Stimulated activated naive CD8-positive, alpha-beta T cell treated with anti-CD3 and anti-CD28 coated beads, Interleukin-15, Interleukin-2, amounts not matched to agents 100 U/mL and 50 U/mL, for 24 hours (primary cell): ENCODE data around the gene CELF2.

Experiments
- ATAC-seq: fragments of 150-1000 bp; cut with Tn5 transposase; one replicate; pipeline ENCODE4 v1.10.0; 2021
- DNase-seq: peaks from one replicate; pipeline ENCODE4 v3.0.0; 2021

CELF2 gene

GRCh38 chr10:11157292-11158076 lies 139.8 kb downstream of the CELF2 start:
- ATAC-seq (peak; percentile 38), DNase-seq (no peak)

GRCh38 chr10:11158080-11158479 lies 140.4 kb downstream of the CELF2 start:
- no peak for ATAC-seq
- no peak for DNase-seq

GRCh38 chr10:11159543-11160215 lies 142.0 kb downstream of the CELF2 start:
- no peak for ATAC-seq
- DNase-seq, result no peak

GRCh38 chr10:11161096-11161495 lies 143.4 kb downstream of the CELF2 start:
- ATAC-seq (no peak), DNase-seq (no peak)

GRCh38 chr10:11161910-11162309 lies 144.2 kb downstream of the CELF2 start:
- DNase-seq (no peak), ATAC-seq (no peak)

- peak; percentile 58 for ATAC-seq
- DNase-seq, result peak; percentile 75
Measured at GRCh38 chr10:11162828-11163599, 145.3 kb downstream of the CELF2 start.

GRCh38 chr10:11163780-11164550 lies 146.3 kb downstream of the CELF2 start:
- no peak for ATAC-seq
- peak; percentile 45 for DNase-seq

- ATAC-seq, result no peak
- DNase-seq, result no peak
Measured at GRCh38 chr10:11164551-11164802, 146.8 kb downstream of the CELF2 start.

GRCh38 chr10:11164803-11165590 lies 147.3 kb downstream of the CELF2 start:
- DNase-seq (peak; percentile 79), ATAC-seq (peak; percentile 65)

- DNase-seq (peak; percentile 72), ATAC-seq (peak; percentile 62)
Measured at GRCh38 chr10:11165591-11166543, 148.2 kb downstream of the CELF2 start.

GRCh38 chr10:11166550-11166949 lies 148.9 kb downstream of the CELF2 start:
- no peak for DNase-seq

GRCh38 chr10:11167233-11167966 lies 149.7 kb downstream of the CELF2 start:
- no peak for DNase-seq
- ATAC-seq, result no peak

More at GRCh38 chr10:11166550-11166949, 148.9 kb downstream of the CELF2 start:
- ATAC-seq, result no peak

- ATAC-seq, result peak; percentile 28
- DNase-seq, result no peak
Measured at GRCh38 chr10:11168423-11169090, 150.9 kb downstream of the CELF2 start.

GRCh38 chr10:11169976-11170375 lies 152.3 kb downstream of the CELF2 start:
- DNase-seq (no peak), ATAC-seq (no peak)

GRCh38 chr10:11170574-11170973 lies 152.9 kb downstream of the CELF2 start:
- no peak for DNase-seq
- ATAC-seq, result no peak

- ATAC-seq (peak; percentile 66), DNase-seq (peak; percentile 68)
Measured at GRCh38 chr10:11170993-11171851, 153.6 kb downstream of the CELF2 start.

- DNase-seq (peak; percentile 27), ATAC-seq (no peak)
Measured at GRCh38 chr10:11173042-11173441, 155.4 kb downstream of the CELF2 start.

- ATAC-seq (no peak), DNase-seq (no peak)
Measured at GRCh38 chr10:11175823-11176243, 158.2 kb downstream of the CELF2 start.
